ENCODE results near the gene IGSF21.

IGSF21 gene

DNA sequence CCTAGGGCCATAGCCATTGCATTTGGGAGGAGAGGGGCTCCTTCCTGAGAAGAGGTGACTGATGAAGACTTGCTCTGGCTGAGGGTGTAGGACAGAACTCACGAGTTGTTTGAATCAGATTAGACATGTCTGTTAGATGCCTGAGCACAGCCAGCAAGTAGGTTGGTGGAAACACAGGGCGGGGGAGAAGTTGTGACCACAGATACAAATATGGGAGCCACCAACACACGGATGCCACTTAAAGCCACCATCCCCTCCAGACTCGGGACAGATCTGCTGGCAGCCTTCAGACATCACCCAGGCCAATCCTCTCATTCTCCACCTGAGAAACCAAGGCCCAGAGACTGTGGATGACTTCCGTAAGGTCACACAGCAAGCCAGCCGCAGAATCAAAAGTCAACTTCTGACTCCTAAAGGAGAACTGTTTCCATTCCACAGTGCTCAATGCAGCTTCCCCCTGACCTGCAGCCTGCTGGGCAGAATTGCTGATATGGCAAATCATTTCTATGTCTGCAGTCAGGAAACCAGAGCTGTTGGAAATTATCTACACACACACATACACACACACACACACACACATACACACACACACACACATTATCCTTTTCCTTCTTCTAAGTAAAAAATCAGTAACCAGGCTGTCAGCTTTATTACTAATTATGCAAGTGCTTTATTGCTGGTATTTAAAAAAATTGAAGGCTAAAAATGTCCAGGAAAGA, 196.7 kb downstream of the IGSF21 start:
- no peak for DNase-seq

DNA sequence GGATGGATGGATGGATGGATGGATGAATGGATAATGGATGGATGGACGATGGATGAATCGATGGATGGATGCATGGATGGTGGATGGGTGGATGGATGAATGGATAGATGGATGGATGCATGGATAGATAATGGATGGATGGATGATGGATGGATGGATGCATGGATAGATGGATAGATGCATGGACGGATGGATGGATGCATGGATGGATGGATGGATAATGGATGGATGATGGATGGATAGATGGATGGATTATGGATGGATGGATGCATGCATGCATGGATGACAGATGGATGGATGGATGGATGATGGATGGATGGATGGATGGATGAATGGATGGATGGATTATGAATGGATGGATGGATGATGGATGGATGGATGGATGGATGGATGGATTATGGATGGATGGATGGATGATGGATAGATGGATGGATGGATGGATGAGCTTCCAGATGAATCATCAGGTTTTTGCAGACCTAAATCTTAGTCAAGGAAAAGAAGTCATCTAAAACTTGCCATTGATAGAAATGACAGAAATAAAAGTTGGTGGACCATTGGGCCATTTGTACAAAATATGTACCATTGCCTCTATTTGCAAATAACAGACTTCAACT, 197.7 kb downstream of the IGSF21 start:
- no peak for DNase-seq

DNA sequence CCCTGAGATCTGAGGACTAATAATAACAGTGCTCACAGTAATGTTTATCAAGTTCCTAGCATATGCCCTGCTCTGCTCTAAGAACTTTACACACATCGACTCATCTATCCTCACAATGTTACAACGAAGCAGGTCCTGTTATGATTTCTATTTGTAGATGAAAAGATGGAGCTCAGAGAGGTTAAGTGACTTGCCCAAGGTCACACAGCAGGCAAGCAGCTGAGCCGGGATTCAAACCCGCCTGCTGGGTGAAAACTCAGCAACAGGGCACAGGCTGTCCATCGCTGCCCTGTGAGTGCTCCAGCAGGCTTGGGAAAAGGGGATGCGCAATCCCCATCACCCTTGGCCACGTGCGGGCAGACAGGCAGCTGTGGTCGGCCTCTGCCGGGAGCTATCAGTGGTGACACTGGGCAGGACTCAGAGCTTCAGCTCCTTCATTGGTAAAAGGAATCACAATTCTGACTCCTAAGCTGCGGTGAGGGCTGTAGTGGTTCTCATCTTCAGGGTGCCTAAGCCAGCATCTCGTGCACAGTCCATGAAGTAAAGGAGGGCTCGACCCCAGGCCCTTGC, 199.8 kb downstream of the IGSF21 start:
- no peak for DNase-seq

DNA sequence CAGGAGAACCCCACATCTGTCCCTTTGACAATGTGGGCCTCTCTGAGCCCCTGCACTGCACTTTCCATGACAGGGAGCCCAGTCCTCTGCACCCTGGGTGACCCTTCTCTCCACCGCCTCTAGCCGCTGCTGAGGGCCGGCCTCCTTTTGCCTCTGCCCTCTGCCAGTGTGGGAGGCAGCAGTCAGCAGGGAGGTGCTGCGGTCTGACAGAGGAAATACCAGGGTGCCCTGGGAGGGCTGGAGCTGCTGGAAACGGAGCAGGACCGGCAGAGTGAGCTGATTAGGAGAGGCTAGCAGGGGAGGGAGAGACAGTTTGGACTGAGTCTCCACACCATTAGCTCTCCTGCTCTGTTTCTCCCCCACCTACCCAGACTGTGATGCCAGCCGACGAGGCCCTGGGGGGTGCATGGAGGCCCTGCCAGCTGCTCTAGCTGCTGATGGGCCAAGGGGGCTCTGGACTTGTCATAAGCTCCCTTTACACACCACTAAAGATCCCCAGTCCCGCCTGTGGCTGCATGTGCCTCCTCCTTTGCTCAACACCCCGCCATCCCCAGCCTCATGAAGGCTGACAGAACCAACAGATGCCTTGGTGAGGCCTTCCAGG, 202.1 kb downstream of the IGSF21 start:
- no peak for DNase-seq

DNA sequence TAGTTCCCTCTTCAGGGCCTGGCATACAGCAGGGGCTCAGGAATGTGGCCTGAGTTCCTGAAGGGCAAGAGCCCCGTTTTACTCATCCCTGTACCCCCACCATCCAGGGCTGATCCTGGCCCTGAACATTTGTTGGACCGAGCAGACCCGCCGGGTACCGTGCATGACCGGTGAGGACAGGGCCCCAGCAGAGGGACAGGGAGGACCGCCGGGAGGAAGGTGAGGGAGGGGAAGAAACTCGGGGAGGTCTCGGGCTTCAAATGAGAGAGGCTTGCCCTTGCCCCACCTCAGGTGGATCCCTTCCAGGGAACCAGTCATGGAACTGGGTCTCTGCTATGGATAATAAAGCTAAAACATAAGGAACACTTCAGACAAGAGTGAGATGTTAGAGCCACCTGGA, 205.4 kb downstream of the IGSF21 start:
- DNase-seq, result no peak

DNA sequence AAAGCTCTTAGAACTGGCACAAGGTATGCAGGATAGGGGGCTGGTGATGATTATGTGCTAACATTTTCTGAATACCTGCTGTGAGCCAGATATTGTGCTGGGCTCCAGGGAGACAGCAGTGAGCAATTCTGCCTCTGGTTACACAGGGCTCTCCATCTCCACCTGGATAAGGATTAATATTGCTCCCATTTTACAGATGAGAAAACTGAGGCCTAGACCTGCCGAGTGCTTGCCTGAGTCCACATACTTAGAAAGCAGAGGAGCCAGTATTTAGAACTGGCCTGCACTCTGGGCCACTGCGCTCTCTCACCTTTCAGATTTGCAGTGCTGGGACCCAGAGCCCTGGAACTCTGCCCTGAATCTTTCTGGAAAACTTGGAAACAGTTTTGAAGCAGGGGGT, 205.9 kb downstream of the IGSF21 start:
- DNase-seq, result no peak

DNA sequence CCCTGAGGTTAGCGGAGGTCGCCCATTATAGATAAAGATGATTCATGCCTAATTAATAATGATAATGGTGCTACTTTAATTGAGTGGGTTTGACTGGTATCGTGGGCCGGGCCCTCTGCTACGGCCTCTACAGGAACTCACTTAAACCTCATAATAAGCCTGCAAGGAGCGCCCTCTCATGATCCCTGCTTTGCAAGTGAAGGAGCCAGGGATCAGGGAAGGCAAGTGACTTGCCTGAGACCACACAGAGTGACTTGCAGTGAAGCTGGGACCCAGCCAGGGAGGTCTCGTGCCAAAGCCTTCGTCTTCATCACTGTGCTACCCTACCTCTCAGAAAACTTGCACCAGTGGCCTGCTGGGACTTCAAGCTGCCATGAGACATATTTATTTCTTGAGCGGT, 206.8 kb downstream of the IGSF21 start:
- no peak for DNase-seq

DNA sequence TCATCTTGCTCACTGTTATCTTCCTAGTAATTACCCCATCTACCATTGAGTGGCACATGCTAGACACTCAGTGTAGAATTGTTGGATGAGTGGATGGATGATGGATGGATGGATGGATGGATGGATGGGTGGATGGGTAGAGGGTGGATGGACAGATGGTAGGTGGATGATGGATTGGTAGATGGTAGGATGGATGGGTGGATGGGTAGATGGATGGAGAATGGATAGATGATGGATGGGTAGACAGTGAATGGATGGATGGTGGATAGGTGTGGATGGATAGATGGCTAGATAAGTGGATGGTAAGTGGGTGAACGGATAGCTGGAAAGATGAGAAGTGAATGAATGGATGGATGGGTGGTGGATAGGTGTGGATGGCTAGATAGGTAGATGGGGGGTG, 207.9 kb downstream of the IGSF21 start:
- no peak for DNase-seq

DNA sequence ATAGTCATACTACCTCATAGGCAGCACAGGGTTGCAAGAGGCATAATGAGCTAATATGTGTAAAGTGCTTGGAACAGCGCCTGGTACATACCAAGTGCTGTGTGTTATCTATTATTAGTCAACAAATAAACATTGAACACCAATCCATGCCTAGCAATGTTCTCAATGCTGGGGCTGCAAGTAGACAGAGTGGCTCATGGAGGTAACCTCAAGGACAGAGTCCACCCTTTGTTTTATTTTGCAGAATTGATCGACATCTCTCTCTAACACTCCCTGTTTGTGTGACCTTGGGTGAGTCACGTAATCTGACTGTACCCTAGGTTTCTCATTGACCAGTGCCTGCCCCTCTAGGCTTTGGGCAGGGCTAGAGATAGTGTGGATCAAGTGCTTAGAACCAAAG, 209.2 kb downstream of the IGSF21 start:
- DNase-seq, result no peak

DNA sequence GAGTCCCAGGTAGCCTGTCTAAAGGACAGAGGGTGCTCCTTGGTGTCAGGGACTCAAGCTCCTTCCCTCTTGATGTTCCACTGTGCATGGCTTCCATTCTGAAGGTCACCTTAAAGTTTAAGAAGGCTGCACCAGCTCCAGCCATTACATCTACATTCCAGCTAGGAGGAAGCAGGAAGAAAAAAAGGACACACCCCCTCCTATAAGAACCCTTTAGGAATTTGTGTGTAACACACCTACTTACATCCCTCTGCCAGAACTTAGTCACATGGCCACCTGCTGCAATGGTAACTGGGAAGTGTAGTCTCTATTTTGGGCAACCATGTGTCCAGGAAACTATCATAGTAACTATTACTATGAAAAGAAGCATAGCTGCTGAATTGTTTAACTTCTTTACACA, 211.5 kb downstream of the IGSF21 start:
- no peak for DNase-seq

DNA sequence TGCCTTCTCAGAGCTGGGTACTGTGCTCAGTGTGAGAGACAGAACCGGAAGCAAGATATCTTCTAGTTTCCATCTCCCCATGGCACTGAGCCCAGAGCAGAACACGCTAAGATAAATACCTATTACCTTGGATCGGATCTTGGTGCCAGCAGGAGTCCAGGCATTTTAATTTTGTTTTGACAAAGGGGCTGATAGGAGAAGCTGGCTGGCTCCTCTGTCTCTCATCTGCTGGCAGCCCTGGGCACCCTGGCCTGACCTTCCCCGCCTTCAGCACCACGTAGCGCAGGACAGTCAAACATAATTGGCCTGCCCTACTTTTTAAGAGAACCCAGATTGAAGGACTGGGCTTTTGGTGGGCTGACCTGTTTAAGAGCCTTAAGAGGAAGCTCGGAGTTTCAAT, 212.5 kb downstream of the IGSF21 start:
- DNase-seq, result no peak

DNA sequence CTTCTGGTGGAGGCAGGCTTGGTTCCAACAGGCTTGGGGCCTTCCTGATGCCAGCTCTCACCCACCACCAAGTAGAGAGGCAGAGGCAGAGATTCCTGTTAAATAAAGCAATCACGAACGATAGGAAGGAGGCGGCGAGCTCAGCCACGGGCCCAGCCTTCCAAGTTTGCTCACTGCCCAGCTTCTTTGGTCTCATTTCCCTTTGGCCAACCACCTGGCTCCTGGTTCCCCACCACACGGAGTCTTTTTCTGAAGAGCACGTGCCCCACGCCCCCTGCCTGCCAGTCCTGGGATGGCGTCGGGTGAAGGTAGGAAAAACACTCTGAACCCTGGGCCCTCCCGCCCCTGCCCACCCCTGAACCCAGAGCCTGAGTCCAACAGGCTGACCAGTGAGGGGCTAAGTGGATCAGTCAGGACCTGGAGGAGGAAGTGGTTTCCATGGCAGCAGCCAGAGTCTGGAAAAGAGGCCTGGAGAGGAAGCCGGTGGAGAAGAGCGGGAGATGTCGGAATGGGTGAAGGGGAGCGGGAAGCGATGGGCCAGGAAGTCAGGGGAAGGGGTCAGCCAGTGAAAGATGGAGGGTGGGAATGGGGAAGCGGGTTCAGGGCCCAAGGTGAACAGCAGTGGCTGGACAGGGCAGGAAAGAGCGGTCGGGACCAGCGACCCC, 214.9 kb downstream of the IGSF21 start:
- no peak for DNase-seq

DNA sequence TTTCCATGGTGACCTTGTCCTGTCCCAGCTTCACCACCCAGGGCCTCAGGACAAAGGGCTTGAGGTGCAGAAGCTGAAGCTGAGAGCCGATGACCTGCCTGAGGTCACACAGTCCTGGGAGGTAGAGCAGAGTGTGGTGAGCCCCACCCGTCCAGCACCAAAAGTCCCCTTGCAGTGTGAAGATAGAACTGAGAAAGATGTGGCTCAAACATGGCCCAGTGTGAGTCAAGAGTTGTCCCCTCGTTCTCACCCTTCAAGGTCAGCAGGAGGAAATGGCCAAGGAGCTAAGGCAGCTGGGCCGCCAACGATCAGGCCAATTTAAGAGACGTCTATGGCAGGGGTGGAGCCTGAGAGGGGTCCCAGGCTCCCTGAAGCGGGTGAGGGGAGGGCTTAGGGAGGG, 215.7 kb downstream of the IGSF21 start:
- no peak for DNase-seq

DNA sequence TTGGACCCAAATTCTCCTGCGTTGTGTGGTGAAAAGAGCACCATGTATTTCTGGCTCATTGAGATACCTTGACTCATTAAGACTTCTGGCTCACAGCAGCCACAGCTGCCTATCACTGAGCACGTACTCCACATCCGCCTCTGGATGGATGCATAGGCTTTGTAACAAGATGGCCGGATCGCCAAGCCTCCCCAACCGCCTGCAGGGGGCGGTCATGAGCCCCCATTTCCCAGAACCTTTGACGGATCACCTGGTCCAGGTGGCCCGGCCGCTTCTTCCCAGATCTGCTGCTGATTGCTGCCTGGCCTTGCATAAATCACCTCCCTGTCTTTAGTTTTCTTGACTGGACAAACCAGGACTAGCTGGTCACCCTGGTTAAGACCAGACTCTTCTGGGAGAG, 216.6 kb downstream of the IGSF21 start:
- DNase-seq, result no peak

DNA sequence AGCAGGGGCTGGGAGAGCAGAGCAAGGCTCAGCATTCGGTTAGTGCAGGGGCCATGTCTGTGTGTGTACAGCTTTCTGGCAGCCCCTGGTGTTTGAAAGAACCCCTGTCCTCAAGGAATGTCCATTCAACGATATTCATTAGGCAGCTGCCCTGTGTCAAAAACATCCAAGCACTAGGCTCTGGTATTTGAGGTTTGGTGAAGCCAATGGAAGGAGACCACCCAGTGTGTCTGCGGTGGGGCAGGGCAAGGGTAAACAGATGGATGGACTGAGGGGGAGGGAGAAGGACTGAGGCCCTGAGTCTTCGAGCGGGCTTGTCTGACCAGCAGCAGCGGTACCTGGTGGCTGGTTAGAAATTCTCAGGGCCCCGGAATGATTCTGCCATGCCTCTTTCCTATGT, 217.5 kb downstream of the IGSF21 start:
- no peak for DNase-seq

DNA sequence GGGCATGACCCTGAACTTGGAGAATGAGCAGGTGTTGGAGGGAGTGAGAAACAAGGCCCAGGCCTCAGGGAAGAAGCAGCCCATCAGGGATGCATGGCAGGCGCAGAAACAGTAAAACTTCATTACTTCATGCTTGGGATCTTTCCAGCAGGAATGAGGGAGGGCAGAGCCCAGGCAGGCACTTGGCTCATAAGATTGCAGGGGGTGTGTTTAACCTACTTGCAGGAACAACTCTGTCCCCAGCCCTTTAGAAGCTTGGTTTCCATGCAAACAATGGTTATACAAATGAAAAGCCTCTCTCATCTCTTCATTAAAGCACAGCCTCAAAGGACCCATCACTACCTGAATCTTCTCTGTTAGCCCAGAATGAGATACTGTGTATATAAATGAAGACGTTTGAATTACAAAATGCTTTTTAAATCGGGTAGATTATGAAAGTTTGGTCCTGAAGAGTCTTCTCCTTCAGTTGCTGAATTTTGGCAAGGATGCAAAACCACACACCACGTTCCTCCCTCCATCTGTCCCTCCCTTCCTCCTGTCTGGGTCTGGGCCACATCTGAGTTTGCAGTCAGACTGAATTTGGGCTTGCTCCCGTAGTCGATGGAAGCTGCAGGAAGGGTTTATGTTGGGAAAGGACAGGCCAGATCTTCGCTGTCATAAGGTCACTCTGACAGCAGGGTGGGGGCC, 218.8 kb downstream of the IGSF21 start:
- no peak for DNase-seq

DNA sequence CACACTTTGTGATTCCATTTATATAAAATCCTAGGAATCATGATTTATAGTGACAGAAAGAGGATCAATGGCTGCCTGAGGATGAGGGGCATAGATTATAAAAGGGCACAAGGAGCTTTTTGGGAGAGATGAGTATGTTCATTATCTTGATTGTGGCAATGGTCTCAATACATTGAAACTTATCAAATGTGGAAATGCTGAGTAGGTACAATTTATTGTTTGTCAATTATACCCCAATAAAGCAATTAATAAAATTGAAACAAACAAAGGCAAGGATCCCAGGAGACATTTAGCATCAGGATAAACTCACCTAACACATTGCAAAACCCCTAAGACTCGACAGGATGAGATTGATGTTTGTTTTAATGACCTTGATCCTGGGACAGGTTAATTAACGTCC, 220.1 kb downstream of the IGSF21 start:
- no peak for DNase-seq

DNA sequence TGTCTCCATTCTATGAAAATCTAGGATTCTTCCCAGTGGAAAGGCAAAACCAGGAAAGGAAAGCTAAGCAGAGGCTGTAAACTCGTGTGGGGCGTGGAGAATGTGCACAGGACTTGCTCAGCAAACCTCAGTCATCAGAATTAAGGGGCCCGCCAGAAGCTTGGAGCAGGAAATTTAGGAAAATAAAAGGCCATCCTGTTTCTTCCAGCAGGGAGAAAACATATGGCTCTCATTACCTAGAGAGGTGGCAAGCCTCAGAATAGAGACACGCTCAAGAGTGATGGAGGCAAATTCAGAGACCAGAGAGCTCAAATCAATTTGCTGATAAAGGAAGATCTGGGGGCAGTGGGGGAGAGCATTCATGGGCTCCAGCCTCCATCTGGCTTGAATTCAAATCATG, 221.2 kb downstream of the IGSF21 start:
- DNase-seq, result no peak

DNA sequence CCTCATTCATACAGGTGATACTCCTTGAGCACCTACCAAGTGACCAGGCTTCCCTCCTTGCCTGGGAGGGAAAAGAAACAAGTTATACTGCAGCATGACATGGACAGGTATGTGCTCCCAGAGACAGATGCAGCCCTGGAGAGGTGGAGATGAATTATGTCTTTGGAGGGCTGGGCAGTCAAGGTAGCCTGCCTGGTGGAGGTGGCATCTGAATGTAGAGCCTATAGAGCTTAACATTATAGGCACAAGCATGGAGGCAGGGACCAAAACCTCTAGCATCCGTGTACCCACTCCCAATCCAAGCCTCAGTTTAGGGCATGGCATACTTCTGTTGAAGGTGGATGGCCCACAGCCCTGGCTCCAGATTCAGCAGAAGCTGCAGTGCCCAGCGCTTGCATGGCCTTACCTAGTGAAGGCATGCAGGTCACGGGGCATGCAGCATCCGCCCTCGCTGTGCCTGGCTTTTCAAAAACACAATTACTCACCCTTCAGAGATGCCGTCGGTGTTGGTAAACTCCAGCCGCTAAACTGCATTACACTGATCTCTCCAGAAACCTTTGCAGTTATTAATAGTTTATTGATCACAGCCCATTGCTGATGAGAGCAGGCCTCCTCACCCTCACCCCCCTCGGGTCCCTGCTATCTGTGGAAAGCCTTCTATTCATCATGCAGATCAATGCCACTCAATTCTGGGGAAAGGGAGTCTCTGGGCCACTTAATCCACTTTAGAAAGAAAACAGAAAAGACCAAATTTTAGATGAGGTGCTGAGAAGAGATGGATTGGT, 222.1 kb downstream of the IGSF21 start:
- DNase-seq, result no peak

DNA sequence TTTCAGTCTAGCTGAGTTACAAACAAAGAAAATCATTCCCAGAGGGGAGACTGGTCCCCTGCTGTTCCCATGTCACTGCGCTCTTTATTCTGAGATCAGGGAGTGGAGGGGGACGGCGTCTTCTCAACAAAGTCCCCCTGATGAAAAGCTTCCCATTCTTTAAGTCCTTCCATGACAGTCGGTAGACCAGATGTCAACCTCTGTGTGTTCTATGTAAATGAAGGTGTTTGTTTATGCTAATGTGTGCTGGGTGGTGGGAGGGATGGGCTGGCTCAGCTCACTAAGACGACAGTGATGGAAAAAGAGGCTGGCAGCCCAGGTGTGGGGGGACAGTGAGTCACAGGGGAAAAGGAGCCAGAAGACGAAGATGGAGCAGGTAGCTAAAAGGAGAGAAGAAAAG, 225.0 kb downstream of the IGSF21 start:
- DNase-seq, result no peak

DNA sequence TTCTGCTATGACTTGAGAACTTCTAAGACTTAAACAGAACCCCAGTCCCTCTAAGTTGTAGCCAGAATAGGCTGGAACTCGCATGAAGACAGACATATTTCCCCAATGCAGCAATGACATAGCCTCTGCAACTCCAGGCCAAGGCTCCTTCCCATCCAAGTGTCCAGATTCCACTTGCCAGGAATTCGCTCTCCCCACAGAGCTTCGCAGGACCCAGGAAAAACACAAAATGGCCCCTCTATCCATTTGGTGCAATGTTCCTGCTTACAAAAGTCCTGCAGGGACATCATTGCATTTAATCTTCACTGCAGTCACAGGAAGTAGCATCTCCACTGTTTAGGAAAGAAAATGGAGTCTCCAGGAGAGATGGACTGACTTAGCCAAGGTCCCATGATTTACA, 225.6 kb downstream of the IGSF21 start:
- DNase-seq, result no peak

DNA sequence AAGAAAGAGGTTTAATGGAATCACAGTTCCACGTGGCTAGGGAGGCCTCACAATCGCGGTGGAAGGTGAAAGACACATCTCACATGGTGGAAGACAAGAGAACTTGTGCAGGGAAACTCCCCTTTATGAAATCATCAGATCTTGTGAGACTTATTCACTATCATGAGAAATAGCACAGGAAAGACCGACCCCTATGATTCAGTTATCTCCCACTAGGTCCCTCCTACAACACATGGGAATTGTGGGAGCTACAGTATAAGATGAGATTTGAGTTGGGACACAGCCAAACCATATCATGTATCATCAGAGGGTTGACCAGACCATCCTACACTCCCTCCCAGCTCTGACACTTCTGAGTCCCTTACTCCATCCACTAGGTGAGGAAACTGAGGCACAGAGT, 229.2 kb downstream of the IGSF21 start:
- DNase-seq, result no peak

All from fibroblast of skin of abdomen (primary cell).